Activated T-helper 17 cell treated with anti-CD3 and anti-CD28 coated beads, Interleukin-2, amount 50 U/mL, for 72 hours (primary cell): ENCODE results near the gene SRGAP3. TPM values are rescaled to one million over a fixed set of nuclear protein-coding genes. Genes with fewer than 3 reads are reported as not detected.

Source experiments
- ATAC-seq: fragments of 150-1000 bp; cut with Tn5 transposase; replicated peaks from 2 replicates; pipeline ENCODE4 v1.10.0; 2021; ENCODE audit warnings: mild to moderate bottlenecking, moderate library complexity
- H3K27ac Mint-ChIP-seq: one replicate; pipeline ENCODE4 v1.8.0; 2022; ENCODE audit warnings: mixed read lengths
- H3K27me3 Mint-ChIP-seq: one replicate; pipeline ENCODE4 v1.8.0; 2022; ENCODE audit warnings: mixed read lengths
- H3K36me3 Mint-ChIP-seq: one replicate; pipeline ENCODE4 v1.8.0; 2022; ENCODE audit warnings: low read depth, mild to moderate bottlenecking, mixed read lengths
- H3K4me1 Mint-ChIP-seq: one replicate; pipeline ENCODE4 v1.8.0; 2022; ENCODE audit warnings: mixed read lengths
- H3K4me3 Mint-ChIP-seq: one replicate; pipeline ENCODE4 v1.8.0; 2022; ENCODE audit warnings: mild to moderate bottlenecking, mixed read lengths
- H3K9me3 Mint-ChIP-seq: one replicate; pipeline ENCODE4 v1.8.0; 2022; ENCODE audit warnings: mixed read lengths
- total RNA-seq, 2 donors: library from RNA; stranded (reverse); gene quantifications; one replicate each; pipeline ENCODE4 v1.2.3, GENCODE V29; 2022

SRGAP3 gene
- total RNA-seq, 2 donors from 2014 or later = 0.97 to 3.9 TPM

- H3K9me3 Mint-ChIP-seq = no peaks in the 10 kb centered on the region
- no peak overlapping the region for H3K27ac Mint-ChIP-seq
- H3K4me1 Mint-ChIP-seq = no peaks in the 10 kb centered on the region
- no peaks in the 10 kb centered on the region for H3K27me3 Mint-ChIP-seq
- ATAC-seq = no peak
- no peak overlapping the region for H3K4me3 Mint-ChIP-seq
- H3K36me3 Mint-ChIP-seq = no peaks in the 10 kb centered on the region
These were observed 136.4 kb downstream of the SRGAP3 start for GRCh38 chr3:9113040-9113439.

- Mint-ChIP-seq H3K27ac (no peak overlapping the region), H3K9me3 (no peaks in the 10 kb centered on the region), H3K4me3 (no peak overlapping the region), H3K36me3 (no peaks in the 10 kb centered on the region), H3K27me3 (no peaks in the 10 kb centered on the region), H3K4me1 (no peaks in the 10 kb centered on the region)
- ATAC-seq = no peak
These were observed 137.6 kb downstream of the SRGAP3 start for GRCh38 chr3:9111866-9112265.

- Mint-ChIP-seq H3K27me3 (no peaks in the 10 kb centered on the region), H3K27ac (no peak overlapping the region), H3K4me1 (no peaks in the 10 kb centered on the region), H3K4me3 (no peak overlapping the region), H3K36me3 (no peaks in the 10 kb centered on the region), H3K9me3 (no peaks in the 10 kb centered on the region)
- no peak for ATAC-seq
These were observed 138.0 kb downstream of the SRGAP3 start for GRCh38 chr3:9111417-9111816.

GRCh38 chr3:9110802-9111201 is 138.6 kb downstream of the SRGAP3 start:
- Mint-ChIP-seq H3K4me3 (no peak overlapping the region), H3K27ac (no peak overlapping the region), H3K36me3 (no peaks in the 10 kb centered on the region), H3K9me3 (no peaks in the 10 kb centered on the region), H3K4me1 (no peaks in the 10 kb centered on the region), H3K27me3 (no peaks in the 10 kb centered on the region)
- no peak for ATAC-seq

- H3K4me3 Mint-ChIP-seq = no peak overlapping the region
- H3K27ac Mint-ChIP-seq = no peak overlapping the region
- no peaks in the 10 kb centered on the region for H3K4me1 Mint-ChIP-seq
- ATAC-seq = no peak
- H3K36me3 Mint-ChIP-seq = no peaks in the 10 kb centered on the region
- H3K9me3 Mint-ChIP-seq = no peaks in the 10 kb centered on the region
- no peaks in the 10 kb centered on the region for H3K27me3 Mint-ChIP-seq
These were observed 139.1 kb downstream of the SRGAP3 start for GRCh38 chr3:9110316-9110715.

GRCh38 chr3:9109568-9109914 is 139.9 kb downstream of the SRGAP3 start:
- Mint-ChIP-seq H3K4me1 (no peaks in the 10 kb centered on the region), H3K9me3 (no peaks in the 10 kb centered on the region), H3K27ac (no peak overlapping the region), H3K36me3 (no peaks in the 10 kb centered on the region), H3K27me3 (no peaks in the 10 kb centered on the region), H3K4me3 (no peak overlapping the region)
- ATAC-seq = no peak

GRCh38 chr3:9108876-9109567 is 140.4 kb downstream of the SRGAP3 start:
- Mint-ChIP-seq H3K4me1 (no peaks in the 10 kb centered on the region), H3K9me3 (no peaks in the 10 kb centered on the region), H3K27me3 (no peaks in the 10 kb centered on the region), H3K27ac (no peak overlapping the region), H3K36me3 (no peaks in the 10 kb centered on the region), H3K4me3 (no peak overlapping the region)
- no peak for ATAC-seq

GRCh38 chr3:9107738-9108137 is 141.7 kb downstream of the SRGAP3 start:
- no peaks in the 10 kb centered on the region for H3K36me3 Mint-ChIP-seq
- no peak for ATAC-seq
- no peak overlapping the region for H3K4me3 Mint-ChIP-seq
- no peaks in the 10 kb centered on the region for H3K4me1 Mint-ChIP-seq
- no peak overlapping the region for H3K27ac Mint-ChIP-seq
- no peaks in the 10 kb centered on the region for H3K9me3 Mint-ChIP-seq
- no peaks in the 10 kb centered on the region for H3K27me3 Mint-ChIP-seq

GRCh38 chr3:9105421-9105820 is 144.0 kb downstream of the SRGAP3 start:
- Mint-ChIP-seq H3K27ac (no peak overlapping the region), H3K9me3 (no peaks in the 10 kb centered on the region), H3K27me3 (no peaks in the 10 kb centered on the region), H3K36me3 (no peaks in the 10 kb centered on the region), H3K4me3 (no peak overlapping the region), H3K4me1 (no peaks in the 10 kb centered on the region)
- no peak for ATAC-seq

GRCh38 chr3:9104121-9104520 is 145.3 kb downstream of the SRGAP3 start:
- ATAC-seq = no peak
- Mint-ChIP-seq H3K36me3 (no peaks in the 10 kb centered on the region), H3K27ac (no peak overlapping the region), H3K9me3 (no peaks in the 10 kb centered on the region), H3K4me1 (no peaks in the 10 kb centered on the region), H3K27me3 (no peaks in the 10 kb centered on the region), H3K4me3 (no peak overlapping the region)

- Mint-ChIP-seq H3K27me3 (no peaks in the 10 kb centered on the region), H3K4me3 (no peak overlapping the region), H3K27ac (no peak overlapping the region), H3K36me3 (no peaks in the 10 kb centered on the region), H3K4me1 (no peaks in the 10 kb centered on the region), H3K9me3 (no peaks in the 10 kb centered on the region)
- ATAC-seq = no peak
These were observed 147.0 kb downstream of the SRGAP3 start for GRCh38 chr3:9102240-9102981.

GRCh38 chr3:9101286-9101685 is 148.2 kb downstream of the SRGAP3 start:
- H3K9me3 Mint-ChIP-seq = no peaks in the 10 kb centered on the region
- no peaks in the 10 kb centered on the region for H3K4me1 Mint-ChIP-seq
- H3K27ac Mint-ChIP-seq = no peak overlapping the region
- no peaks in the 10 kb centered on the region for H3K27me3 Mint-ChIP-seq
- H3K4me3 Mint-ChIP-seq = no peak overlapping the region
- ATAC-seq = no peak
- H3K36me3 Mint-ChIP-seq = no peaks in the 10 kb centered on the region

GRCh38 chr3:9100513-9100894 is 148.9 kb downstream of the SRGAP3 start:
- Mint-ChIP-seq H3K36me3 (no peaks in the 10 kb centered on the region), H3K4me1 (no peaks in the 10 kb centered on the region), H3K27ac (no peak overlapping the region), H3K4me3 (no peak overlapping the region), H3K27me3 (no peaks in the 10 kb centered on the region), H3K9me3 (no peaks in the 10 kb centered on the region)
- ATAC-seq = no peak

- H3K4me3 Mint-ChIP-seq = no peak overlapping the region
These were observed 149.5 kb downstream of the SRGAP3 start for GRCh38 chr3:9099702-9100512.

More at GRCh38 chr3:9099702-9100512, 149.5 kb downstream of the SRGAP3 start:
- Mint-ChIP-seq H3K36me3 (no peaks in the 10 kb centered on the region), H3K4me1 (no peaks in the 10 kb centered on the region), H3K27ac (no peak overlapping the region), H3K9me3 (no peaks in the 10 kb centered on the region), H3K27me3 (no peaks in the 10 kb centered on the region)
- no peak for ATAC-seq
